Activated CD4-positive, alpha-beta T cell treated with anti-CD3 and anti-CD28 coated beads, Interleukin-2, amount 50 U/mL, for 4 hours (primary cell): ENCODE results near the gene CDHR3.

Experiments
- DNase-seq, 2 experiments: peaks; one replicate each; pipeline ENCODE4 v3.0.0-alpha.2; 2020

Gene CDHR3

GRCh38 chr7:106053109-106053508 lies 90.0 kb downstream of the CDHR3 start:
- no peak for DNase-seq

DNA sequence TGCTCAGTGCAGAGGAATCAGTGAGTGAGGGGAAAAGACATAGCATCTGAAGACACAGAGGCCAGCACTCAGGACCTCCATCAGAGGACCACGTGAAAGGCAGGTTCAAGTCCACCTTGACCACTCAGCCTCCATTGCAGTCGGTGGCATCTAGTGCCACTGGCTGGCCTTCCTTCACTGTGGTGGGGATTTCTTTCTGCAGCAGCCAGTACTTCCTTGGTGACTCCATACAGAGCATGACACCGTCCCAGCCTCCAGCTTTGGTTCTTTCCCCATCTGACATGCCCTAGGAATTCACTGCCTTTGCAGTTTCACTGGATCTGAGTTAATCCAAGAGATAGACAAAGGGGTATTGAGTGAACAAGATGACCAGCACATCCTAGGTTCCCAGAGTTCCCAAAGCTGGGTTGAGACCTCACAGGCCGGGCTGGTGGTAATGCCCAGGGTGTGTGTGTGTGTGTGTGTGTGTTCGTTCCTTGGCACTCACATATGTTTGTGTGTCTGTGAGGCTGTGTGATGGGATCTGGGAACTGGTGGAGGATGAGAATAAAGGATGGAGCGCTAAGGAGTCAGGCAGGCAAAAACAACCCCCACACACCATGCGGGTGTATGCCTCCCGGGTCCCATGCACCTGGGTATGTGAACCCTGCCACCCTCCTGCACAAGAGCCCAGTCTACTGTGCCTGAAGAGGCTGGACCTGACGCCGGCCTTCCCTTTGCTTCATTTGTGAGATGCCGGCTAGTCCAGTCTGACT lies 91.3 kb downstream of the CDHR3 start:
- no peak for DNase-seq

DNA sequence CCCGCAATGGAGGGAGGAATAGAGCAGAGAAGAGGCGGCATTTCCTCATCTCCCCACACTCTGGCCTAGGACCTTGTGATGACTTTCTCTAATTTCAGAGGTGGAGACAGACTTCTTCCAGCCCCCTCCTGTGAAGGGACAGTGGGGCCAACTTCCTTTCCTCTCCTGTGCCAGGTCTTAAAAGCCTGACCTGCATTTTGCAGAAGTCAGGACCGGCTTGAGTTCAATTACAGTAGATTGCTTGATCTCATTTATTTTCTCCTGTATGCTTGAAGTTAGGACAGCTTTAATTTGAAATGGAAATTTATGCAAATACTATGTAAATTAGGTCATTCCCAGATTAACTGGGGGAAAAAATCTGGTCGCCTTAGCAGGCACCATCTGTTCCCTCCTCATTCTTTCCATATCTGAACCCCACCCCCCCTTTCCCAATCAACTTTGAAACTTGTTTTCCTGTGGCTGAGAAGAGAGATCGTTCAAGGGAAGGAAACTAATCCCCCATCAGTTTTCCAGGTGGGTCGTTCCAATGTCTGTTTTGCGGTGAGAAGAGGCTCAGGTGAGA lies 92.0 kb downstream of the CDHR3 start:
- DNase-seq: no peak

DNA sequence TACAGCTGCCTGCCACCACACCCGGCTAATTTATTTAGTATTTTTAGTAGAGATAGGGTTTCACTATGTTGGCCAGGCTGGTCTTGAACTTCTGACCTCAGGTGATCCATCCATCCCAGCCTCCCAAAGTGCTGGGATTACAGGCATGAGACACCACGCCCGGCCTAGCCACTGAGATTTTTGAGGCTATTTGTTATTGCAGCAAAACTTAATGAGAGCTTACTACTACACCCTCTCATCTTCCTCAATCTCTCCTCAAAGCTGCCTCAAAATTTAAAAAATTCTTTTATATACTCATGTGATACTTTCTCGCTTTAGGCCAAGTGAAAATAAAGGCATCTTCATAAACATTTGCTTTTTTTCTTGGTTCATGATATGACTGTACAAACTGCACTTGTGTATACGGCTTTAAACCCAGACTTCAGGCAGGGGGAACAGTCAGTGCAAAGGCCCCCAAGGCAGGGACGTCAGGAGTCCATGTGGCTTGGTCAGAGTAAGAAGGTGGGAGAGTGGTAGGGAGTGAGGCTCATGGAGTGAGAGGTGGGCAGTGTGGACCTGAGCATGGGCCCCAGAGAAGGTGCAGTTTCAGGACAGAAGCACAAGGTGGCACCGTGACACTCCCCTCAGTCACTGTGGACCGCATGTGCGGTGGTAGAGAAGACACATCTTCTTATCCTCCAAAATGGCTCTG lies 93.6 kb downstream of the CDHR3 start:
- DNase-seq: peak; percentile 58 to 62

DNA sequence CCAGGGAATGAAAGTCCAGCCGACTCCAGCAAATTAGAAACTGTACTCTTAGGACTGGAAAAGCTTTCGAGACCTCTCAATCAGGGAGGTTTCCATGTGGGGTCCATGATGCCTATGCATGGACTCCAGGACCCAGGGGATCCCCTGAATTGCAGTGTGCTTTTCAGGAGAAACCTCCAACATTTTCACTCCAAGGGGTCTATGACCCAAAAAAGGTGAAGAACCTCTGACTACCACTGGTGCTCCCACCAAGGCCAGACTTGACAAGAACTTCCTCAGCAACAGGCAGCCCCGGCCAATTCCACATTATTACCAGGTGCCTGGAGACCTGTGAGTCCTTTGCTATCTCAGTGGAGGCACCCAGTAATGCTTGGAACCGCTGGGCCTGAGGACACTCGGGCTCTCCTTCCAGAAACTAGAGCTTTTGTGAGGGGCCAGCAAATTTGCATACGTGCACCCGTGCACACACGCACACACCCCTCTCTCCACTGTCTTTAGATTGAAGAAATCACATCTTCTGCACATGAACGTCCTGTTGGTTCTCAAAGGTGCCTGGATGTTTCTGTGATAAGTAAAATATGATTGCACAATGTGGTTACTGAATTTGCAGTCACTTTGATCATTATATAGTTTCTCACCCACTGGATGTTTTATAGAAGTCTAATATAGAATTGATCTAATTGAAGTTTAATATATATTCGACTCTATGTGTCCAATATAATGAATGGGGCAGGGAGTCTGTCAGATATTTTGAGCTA lies 94.3 kb downstream of the CDHR3 start:
- no peak for DNase-seq

DNA sequence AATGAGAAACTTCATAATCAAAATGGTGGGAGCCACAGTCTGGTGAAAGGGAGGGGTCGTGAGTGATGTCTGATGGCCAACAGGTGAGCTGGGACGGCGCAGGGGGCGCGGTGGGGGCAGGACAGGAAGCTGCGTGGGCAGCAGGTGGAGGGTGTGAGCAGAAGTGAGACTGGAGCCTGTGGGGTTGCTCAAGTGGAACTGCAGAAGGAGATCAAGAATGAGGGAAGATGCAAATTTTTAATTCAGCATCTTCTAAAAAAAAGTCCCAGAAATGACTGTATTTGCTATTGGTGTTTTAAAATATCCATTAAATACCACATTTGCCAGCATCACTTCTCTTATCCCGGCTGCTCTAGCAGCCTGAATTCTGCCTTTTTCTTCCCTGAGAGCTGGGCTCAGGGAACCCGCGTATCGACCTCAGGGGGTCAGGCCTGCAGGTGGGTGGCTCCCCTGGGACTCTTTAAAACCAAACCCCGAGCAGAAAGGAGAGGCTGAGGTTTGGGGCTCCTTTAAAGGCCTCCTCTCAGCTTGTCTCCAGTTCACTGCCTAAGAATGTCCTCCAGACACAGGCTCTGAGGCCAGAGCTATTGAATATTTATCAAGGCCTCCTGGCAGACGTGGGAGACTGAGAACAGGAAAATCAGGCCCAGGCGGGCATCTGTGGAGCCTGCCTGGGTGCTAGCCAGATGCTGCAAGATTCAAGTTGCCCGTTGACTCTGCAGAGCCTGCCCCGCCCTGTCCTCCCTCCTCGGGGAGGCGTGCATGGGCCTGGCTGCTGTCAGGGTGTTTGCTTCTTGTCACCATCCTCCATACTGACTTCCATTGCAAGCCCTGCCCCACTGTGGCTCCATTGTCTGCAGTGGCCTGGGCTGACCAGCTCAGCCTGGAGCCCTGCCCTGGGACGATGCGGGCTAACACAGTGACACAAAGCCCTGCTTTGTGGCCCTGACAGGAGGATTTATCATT lies 95.2 kb downstream of the CDHR3 start:
- no peak for DNase-seq

GRCh38 chr7:106058928-106059324 lies 95.9 kb downstream of the CDHR3 start:
- no peak for DNase-seq

DNA sequence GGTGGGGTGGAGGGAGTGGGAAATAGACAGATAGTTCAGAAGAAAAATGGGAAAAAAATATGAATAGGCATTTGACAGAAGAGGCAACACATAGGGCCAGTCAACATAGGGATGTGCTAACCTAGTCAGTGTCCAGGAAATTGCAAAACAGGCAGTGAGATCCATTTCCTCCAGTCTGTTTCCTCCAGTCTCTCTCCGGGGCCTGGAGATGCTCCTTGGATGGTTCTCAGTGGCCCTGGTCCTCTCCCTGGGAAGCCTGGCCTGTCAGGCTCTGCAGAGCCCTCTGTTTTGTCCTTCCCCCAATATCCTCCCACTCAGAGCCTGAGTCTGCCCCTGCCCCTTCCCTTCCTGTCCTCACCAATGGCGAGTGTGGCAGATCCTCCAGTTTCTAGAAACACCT lies 96.5 kb downstream of the CDHR3 start:
- no peak for DNase-seq

GRCh38 chr7:106060394-106060920 lies 97.4 kb downstream of the CDHR3 start:
- DNase-seq: no peak

GRCh38 chr7:106061301-106061979 lies 98.4 kb downstream of the CDHR3 start:
- DNase-seq: no peak

DNA sequence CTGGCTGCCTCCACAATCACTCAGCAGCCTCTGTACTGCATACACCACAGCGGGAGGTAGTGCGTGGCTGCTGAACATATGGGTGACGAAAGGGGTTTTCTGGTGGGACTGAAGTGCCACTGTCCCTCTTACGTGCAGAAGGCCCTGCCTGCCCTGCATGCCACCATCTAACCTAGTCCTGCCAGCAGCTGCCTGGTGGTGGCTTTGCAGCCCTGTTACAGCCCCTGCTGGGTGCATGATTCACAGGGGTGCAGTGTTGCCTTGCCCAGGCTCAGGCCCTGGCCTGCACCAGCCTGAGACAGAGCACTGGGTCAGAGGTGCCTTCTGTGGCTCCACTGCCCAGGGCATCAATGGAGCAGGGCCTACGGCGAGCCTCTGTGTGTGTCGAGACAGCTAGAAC lies 98.9 kb downstream of the CDHR3 start:
- no peak for DNase-seq

DNA sequence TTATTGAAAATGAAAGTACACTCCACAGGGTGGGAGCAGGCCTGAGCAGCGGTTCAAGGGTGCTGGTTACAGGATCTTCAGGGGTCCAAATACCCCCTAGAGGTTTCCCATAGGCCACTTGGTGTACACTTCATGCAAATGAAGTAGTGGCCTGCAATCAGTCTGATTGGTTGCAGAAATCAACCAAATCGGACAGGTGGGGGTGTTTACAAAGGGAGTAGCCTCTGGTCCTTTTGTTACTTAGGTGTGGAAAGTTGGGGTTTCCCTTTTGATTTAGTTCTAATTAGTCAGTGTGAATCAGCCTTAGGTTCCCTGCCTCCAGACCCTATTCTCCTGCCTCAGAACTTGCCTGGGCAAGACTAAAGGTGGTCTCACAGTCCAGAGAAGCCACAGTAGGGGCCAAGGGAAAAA lies 99.5 kb downstream of the CDHR3 start:
- no peak for DNase-seq

- no peak for DNase-seq
Measured at GRCh38 chr7:106063024-106063423, 100.0 kb downstream of the CDHR3 start.

- no peak for DNase-seq
Measured at GRCh38 chr7:106063692-106064091, 100.6 kb downstream of the CDHR3 start.

DNA sequence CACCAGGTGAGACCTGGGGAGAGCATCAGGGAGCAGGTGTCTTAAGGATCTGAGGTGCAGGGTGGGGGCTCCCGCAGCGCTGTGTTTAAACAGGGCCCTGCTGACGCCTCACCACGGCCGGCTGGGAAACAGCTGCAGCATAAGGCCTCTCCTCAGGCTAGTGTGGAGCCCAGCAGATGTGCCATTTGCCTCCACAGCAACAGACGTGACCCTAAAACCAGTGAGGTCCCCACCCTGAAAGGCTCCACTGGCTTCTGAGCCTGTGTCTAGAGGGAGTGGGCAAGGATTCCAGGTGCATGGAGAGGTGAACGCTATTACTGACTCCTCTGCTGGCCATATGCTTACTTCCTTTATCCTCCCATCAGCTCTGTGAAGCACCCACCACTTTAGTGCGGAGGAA lies 101.3 kb downstream of the CDHR3 start:
- DNase-seq: no peak

DNA sequence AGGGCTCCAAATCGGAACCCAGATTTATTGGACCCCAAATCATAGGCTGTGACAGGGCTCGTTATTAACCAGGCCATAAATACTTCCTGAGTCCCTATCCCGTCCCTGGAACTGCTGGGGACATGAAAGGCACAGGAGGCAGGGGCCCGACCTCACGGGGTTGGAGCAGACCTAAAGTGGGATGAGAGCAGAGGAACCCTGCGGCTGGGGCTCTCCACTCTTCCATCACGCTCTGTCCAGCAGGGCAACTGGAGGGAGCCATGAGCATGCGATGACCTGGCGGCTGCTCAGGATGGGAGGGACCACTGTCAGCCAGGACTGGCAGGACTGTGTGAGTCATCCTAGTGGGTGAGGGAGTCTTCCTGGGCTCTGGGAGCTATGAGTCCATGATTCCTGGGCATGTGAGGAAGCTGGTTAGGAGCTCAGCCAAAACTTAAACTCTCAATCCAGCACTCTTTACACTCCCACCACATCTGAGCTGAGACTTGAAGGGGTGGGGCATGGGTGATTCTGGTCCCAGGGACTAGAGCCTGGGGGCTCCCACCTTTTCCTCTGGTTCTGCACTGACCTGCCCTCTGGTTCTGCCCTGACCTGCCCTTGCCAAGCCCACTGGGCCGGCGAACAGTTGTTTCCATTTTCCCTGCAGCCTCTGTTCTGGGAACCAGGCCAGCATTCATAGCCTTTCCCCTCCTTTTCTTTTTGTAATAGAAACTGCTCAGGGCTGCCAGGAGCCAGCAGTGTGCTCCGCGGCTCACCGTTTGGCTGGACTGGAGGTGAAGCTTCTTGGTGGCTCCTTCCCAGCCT lies 101.9 kb downstream of the CDHR3 start:
- DNase-seq: no peak

GRCh38 chr7:106065575-106066500 lies 102.8 kb downstream of the CDHR3 start:
- no peak for DNase-seq

GRCh38 chr7:106067678-106068077 lies 104.6 kb downstream of the CDHR3 start:
- DNase-seq: no peak

GRCh38 chr7:106068538-106068961 lies 105.5 kb downstream of the CDHR3 start:
- DNase-seq: no peak
